Activated CD4-positive, alpha-beta T cell treated with anti-CD3 and anti-CD28 coated beads, Interleukin-2, amount 10 ng/mL, durations not matched to agents 24 days and 14 days (primary cell): ENCODE measurements around the gene TRIM41. TPM values are rescaled to one million over a fixed set of nuclear protein-coding genes. Genes with fewer than 3 reads are reported as not detected.
"Not testable (repeated sequence)": the region's sequence is repeated elsewhere in the genome, so short reads cannot be mapped to it uniquely, and the experiment has no call there.

Source experiments
- DNase-seq: peaks from one replicate; pipeline ENCODE4 v3.0.0; 2022
- H3K27ac Mint-ChIP-seq: one replicate; pipeline ENCODE4 v1.8.0; 2022; ENCODE audit warnings: mild to moderate bottlenecking, mixed read lengths
- H3K27me3 Mint-ChIP-seq: one replicate; pipeline ENCODE4 v1.8.0; 2022; ENCODE audit warnings: mixed read lengths
- H3K36me3 Mint-ChIP-seq: one replicate; pipeline ENCODE4 v1.8.0; 2022; ENCODE audit warnings: low read depth, mild to moderate bottlenecking, mixed read lengths
- H3K4me1 Mint-ChIP-seq: one replicate; pipeline ENCODE4 v1.8.0; 2021; ENCODE audit warnings: mixed read lengths
- H3K4me3 Mint-ChIP-seq: one replicate; pipeline ENCODE4 v1.8.0; 2022; ENCODE audit warnings: mild to moderate bottlenecking, moderate library complexity, mixed read lengths
- H3K9me3 Mint-ChIP-seq: one replicate; pipeline ENCODE4 v1.8.0; 2021; ENCODE audit warnings: mixed read lengths
- intact Hi-C: fragments of 100-400 bp; cut with micrococcal nuclease; formaldehyde crosslinking; loops from one replicate; pipeline ENCODE4 v1.15.1; 2023
- total RNA-seq: library from RNA; stranded (reverse); gene quantifications from 2 replicates; pipeline ENCODE4 v1.2.3, GENCODE V29; 2022

The TRIM41 gene
- 31.6 and 35.2 TPM in 2 replicates for total RNA-seq

- H3K4me1 Mint-ChIP-seq: peaks cover 53% of the 10 kb centered on the region
These were observed at the start of gene TRIM41 for GRCh38 chr5:181223058-181223728. TRIM41 (plus strand) TSS chr5:181223281; CDS start chr5:181224000, 719 bp downstream.

GRCh38 chr5:181173420-181174342 is 49.4 kb upstream of the TRIM41 start:
- Mint-ChIP-seq H3K27me3 (peaks cover 43% of the 10 kb centered on the region), H3K4me1 (peaks cover 37% of the 10 kb centered on the region), H3K27ac (peak overlapping the region; percentile 91), H3K36me3 (peaks cover 3% of the 10 kb centered on the region), H3K9me3 (no peaks in the 10 kb centered on the region), H3K4me3 (peak overlapping the region; percentile 85)
- DNase-seq: peak; percentile 88
- intact Hi-C loops: loop anchor here (1.0 to 2.0 kb wide), 4 partner anchors 9 to 49 kb away; partner anchors contain the start of gene TRIM41

More at GRCh38 chr5:181223058-181223728, at the start of gene TRIM41:
- Mint-ChIP-seq H3K9me3 (peaks cover 5% of the 10 kb centered on the region), H3K27ac (peak within 1 kb of the TSS; percentile 99), H3K27me3 (peaks cover 5% of the 10 kb centered on the region), H3K36me3 (peaks cover 18% of the 10 kb centered on the region), H3K4me3 (peak within 1 kb of the TSS; percentile 98)
- peak; percentile 99 for DNase-seq
- intact Hi-C loops: loop anchor here (1.0 to 2.0 kb wide), 5 partner anchors 20 to 420 kb away; partner anchors contain the start of genes MGAT1, RACK1 and TRIM52

DNA sequence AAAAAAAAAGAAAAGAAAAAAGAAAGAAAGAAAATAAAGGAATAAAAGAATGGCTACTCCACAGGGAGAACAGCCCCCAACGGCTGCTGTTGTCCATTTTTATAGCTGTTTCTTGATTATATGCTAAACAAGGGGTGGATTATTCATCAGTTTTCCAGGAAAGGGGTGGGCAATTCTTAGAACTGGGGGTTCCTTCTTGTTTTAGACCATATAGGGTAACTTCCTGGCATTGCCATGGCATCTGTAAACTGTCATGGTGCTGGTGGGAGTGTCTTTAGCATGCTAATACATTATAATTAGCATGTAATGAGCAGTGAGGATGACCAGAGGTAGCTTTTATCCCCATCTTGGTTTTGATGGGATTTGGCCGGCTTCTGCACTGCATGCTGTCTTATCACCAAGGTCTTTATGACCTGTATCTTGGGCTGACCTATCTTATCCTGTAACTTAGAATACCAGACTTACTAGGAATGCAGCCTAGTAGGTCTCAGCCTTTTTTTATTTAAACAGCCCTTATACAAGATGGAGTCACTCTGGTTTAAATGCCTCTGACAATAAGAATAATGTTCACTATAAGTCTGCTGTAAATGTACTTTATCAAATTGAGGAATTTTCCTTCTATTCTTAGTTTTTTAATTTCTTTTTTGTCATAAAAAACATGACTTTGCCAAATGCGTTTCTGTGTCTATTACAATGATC is 46.7 kb upstream of the TRIM41 start:
- intact Hi-C loops: no loop called here
- peaks cover 27% of the 10 kb centered on the region for H3K27me3 Mint-ChIP-seq
- H3K4me3 Mint-ChIP-seq: no peak overlapping the region
- H3K9me3 Mint-ChIP-seq: no peaks in the 10 kb centered on the region
- no peak overlapping the region for H3K27ac Mint-ChIP-seq
- no peaks in the 10 kb centered on the region for H3K36me3 Mint-ChIP-seq
- H3K4me1 Mint-ChIP-seq: peaks cover 16% of the 10 kb centered on the region
- DNase-seq: no peak

- H3K4me1 Mint-ChIP-seq: peaks cover 22% of the 10 kb centered on the region
- H3K36me3 Mint-ChIP-seq, H3K27ac Mint-ChIP-seq: not testable (repeated sequence)
These were observed 45.5 kb upstream of the TRIM41 start for GRCh38 chr5:181177559-181177958.

DNA sequence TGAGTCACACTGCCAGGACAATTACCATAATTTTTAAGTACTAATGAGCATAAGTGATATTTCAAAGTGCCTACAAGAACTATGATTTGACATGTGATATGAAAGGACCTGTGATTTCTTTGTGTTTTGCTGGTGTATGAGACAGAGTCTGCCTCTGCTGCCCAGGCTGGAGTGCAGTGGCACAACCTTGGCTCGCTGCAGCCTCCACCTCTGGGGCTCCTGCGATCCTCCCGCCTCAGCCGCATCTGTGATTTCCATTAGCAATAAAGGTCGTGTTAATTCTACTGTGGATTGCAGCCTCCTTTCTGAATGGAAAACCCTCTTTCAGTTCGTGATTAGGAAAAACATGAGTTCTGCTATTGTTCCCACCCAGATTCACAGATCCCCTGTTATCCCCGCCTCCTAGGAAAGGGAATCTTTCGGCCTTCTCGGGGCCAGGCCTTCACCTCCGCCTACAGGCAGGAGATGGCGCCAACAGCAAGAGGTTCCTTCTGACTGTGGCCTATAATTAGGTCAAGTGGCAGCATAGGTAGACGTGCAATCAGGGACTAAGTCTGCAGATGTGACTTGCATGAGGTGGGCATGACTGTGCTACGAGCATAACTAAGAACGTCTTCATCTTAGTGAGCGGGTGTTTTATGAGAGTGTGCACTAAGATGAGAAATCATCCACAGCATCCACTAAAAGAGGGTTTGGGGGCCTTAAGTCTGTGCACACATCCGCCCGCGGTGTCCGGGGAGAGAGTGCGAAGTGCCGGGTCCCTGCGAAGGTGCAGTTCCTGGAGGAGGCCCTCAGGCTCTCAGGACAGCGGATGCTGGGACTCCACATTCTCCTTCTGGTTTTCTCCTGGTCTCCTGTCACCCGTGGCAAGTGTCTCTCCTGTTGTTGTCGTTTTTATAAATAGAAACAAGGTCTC is 41.2 kb upstream of the TRIM41 start:
- H3K4me3 Mint-ChIP-seq: no peak overlapping the region
- no peaks in the 10 kb centered on the region for H3K36me3 Mint-ChIP-seq
- peaks cover 25% of the 10 kb centered on the region for H3K4me1 Mint-ChIP-seq
- peaks cover 9% of the 10 kb centered on the region for H3K27me3 Mint-ChIP-seq
- DNase-seq: peak; percentile 89
- peak overlapping the region; percentile 2 for H3K27ac Mint-ChIP-seq
- intact Hi-C loops: loop anchor here (1.0 to 10.0 kb wide), 2 partner anchors 9 to 377 kb away; partner anchors contain the start of gene MGAT1
- H3K9me3 Mint-ChIP-seq: no peaks in the 10 kb centered on the region

More at GRCh38 chr5:181177559-181177958, 45.5 kb upstream of the TRIM41 start:
- intact Hi-C loops, H3K9me3 Mint-ChIP-seq, H3K4me3 Mint-ChIP-seq, DNase-seq: not testable (repeated sequence)
- peaks cover 26% of the 10 kb centered on the region for H3K27me3 Mint-ChIP-seq

- Mint-ChIP-seq H3K4me1 (peaks cover 26% of the 10 kb centered on the region), H3K36me3 (no peaks in the 10 kb centered on the region), H3K27me3 (peaks cover 9% of the 10 kb centered on the region), H3K27ac (peak overlapping the region; percentile 56), H3K4me3 (peak overlapping the region; percentile 81), H3K9me3 (no peaks in the 10 kb centered on the region)
- no peak for DNase-seq
- intact Hi-C loops: loop anchor here (1.0 to 10.0 kb wide), 2 partner anchors 9 to 378 kb away; partner anchors contain the start of gene MGAT1
These were observed 40.4 kb upstream of the TRIM41 start for GRCh38 chr5:181182651-181183050.

DNA sequence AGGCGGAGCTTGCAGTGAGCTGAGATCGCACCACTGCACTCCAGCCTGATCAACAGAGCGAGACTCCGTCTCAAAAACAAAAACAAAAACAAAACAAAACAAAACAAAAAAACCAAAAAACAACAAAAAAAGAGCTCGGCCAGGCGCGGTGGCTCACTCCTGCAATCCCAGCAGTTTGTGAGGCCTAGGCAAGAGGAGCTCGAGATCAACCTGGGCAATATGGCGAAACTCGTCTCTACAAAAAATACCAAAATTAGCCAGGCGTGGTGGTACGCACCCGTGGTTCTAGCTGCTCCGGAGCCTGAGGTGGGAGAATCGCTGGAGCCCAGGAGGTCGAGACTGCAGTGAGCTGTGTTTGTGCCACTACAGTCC is 38.2 kb upstream of the TRIM41 start:
- Mint-ChIP-seq H3K9me3 (no peaks in the 10 kb centered on the region), H3K36me3 (peaks cover 6% of the 10 kb centered on the region), H3K27me3 (peaks cover 15% of the 10 kb centered on the region), H3K4me1 (peaks cover 38% of the 10 kb centered on the region), H3K4me3 (peak overlapping the region; percentile 96), H3K27ac (peak overlapping the region; percentile 97)
- intact Hi-C loops: loop anchor here (1.0 to 10.0 kb wide), 2 partner anchors 26 to 380 kb away; partner anchors contain the start of gene MGAT1
- DNase-seq: no peak

- Mint-ChIP-seq H3K4me1 (peaks cover 44% of the 10 kb centered on the region), H3K9me3 (no peaks in the 10 kb centered on the region), H3K4me3 (peak overlapping the region; percentile 19), H3K27me3 (peaks cover 13% of the 10 kb centered on the region), H3K27ac (no peak overlapping the region), H3K36me3 (peaks cover 7% of the 10 kb centered on the region)
- intact Hi-C loops: loop anchor here (10.0 kb wide), 1 partner anchor 381 kb away; the partner anchor contains the start of gene MGAT1
- DNase-seq: no peak
These were observed 37.5 kb upstream of the TRIM41 start for GRCh38 chr5:181185560-181185959.

GRCh38 chr5:181186022-181186421 is 37.1 kb upstream of the TRIM41 start:
- H3K27ac Mint-ChIP-seq: no peak overlapping the region
- H3K4me3 Mint-ChIP-seq: no peak overlapping the region
- intact Hi-C loops: loop anchor here (10.0 kb wide), 1 partner anchor 381 kb away; the partner anchor contains the start of gene MGAT1
- no peak for DNase-seq
- H3K36me3 Mint-ChIP-seq: peaks cover 7% of the 10 kb centered on the region
- H3K27me3 Mint-ChIP-seq: peaks cover 11% of the 10 kb centered on the region
- H3K9me3 Mint-ChIP-seq: no peaks in the 10 kb centered on the region
- peaks cover 44% of the 10 kb centered on the region for H3K4me1 Mint-ChIP-seq

GRCh38 chr5:181186986-181187499 is 36.0 kb upstream of the TRIM41 start:
- Mint-ChIP-seq H3K9me3 (no peaks in the 10 kb centered on the region), H3K36me3 (peaks cover 9% of the 10 kb centered on the region), H3K4me1 (peaks cover 48% of the 10 kb centered on the region), H3K4me3 (no peak overlapping the region), H3K27ac (no peak overlapping the region), H3K27me3 (peaks cover 10% of the 10 kb centered on the region)
- intact Hi-C loops: loop anchor here (10.0 kb wide), 1 partner anchor 382 kb away; the partner anchor contains the start of gene MGAT1
- peak; percentile 66 for DNase-seq

DNA sequence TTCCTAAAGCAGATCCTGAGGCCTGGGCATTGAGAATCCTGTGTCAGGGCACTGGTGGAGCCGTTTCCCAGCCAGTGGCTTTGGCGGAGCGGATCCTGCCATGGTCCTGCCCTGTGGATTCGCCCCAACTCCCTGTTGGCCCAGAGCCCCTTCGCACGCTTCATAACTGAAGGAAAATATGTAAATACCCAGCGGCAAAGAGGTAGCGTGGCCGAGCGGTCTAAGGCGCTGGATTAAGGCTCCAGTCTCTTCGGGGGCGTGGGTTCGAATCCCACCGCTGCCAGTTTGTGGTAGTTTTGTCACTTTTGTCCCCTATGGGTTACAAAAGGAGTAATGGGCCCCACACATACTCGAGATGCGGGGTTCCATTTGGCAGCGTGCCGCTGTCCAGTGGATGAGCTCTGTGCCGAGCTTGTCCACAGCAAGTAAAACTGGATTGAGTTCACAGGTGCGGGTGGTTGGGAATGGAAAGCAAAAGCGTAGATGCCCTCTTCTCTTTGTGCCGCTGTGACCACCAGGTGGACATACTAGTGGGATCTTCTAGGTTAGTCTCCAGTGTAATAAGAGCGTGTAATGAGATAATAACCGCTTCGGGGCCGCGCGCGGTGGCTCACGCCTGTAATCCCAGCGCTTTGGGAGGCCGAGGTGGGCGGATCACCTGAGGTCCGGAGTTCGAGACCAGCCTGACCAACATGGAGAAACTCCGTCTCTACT is 35.4 kb upstream of the TRIM41 start:
- H3K4me3 Mint-ChIP-seq: peak overlapping the region; percentile 92
- peaks cover 49% of the 10 kb centered on the region for H3K4me1 Mint-ChIP-seq
- intact Hi-C loops: loop anchor here (1.0 to 10.0 kb wide), 3 partner anchors 15 to 383 kb away; partner anchors contain the start of genes MGAT1 and TRIM52
- H3K27me3 Mint-ChIP-seq: peaks cover 10% of the 10 kb centered on the region
- H3K27ac Mint-ChIP-seq: peak overlapping the region; percentile 95
- H3K36me3 Mint-ChIP-seq: peaks cover 9% of the 10 kb centered on the region
- no peaks in the 10 kb centered on the region for H3K9me3 Mint-ChIP-seq
- DNase-seq: peak; percentile 83
